NCI-H2171 treated with DMSO at 0.1 percent for 48 hours (cell line): Measurements from ENCODE around the gene SIPA1L3.
"Not testable (repeated sequence)": the region's sequence is repeated elsewhere in the genome, so short reads cannot be mapped to it uniquely, and the experiment has no call there.

Source experiments
- DNase-seq: peaks from one replicate; lab custom pipeline; 2025; lab: John Stamatoyannopoulos, UW

Gene SIPA1L3

DNA sequence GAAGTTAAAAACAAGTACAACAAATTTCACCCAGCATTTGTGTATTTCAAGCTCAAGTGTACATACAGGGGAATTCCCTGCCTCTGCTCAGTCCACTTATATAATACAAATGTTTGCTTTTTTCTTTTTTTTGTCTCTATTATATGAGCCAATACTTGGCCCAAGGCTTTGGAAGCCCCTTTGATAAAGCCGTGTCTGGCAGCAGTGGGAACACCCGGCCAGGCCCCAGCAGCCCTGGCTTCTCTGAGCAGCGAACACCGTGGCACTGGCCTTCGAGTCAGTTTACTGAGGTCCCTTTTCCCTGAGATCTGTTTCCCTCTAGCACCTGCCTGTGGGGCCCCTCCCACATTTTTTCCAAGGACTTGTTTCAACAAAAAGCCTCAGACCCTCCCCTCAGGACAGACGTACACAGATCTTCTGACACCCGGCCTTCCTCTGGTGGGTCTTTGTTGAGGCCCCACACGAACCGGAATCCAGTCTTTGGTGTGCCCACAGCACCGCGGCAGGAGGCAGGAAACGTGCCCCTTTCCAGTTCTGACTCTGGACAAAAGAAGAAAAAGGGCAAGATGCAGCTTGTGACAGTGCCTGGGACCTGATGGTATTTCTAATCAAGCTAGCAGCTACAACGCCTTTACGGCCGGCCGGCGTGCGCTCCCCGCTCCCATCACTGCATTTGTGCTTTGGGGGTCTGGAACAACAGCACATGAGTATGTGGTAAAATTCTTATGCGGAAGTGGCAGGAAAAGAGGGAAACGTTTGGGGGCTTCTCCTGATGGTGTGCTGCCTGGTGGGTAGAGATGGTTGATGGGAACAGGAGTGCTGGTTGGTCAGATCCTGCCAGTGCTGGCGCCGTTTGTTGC, 13.8 kb downstream of the SIPA1L3 start:
- DNase-seq: no peak

DNA sequence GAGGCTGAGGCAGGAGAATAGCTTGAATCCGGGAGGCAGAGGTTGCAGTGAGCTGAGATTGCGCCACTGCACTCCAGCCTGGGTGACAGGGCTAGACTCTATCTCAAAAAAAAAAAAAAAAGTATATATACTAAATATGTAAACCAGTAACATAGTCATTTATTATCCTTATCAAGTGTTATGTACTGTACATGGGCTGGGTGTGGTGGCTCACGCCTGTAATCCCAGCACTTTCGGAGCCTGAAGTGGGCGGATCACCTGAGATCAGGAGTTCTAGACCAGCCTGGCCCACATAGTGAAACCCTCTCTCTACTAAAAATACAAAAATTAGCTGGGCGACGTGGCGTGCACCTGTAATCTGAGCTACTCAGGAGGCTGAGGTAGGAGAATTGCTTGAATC, 17.6 kb downstream of the SIPA1L3 start:
- DNase-seq: not testable (repeated sequence)

DNA sequence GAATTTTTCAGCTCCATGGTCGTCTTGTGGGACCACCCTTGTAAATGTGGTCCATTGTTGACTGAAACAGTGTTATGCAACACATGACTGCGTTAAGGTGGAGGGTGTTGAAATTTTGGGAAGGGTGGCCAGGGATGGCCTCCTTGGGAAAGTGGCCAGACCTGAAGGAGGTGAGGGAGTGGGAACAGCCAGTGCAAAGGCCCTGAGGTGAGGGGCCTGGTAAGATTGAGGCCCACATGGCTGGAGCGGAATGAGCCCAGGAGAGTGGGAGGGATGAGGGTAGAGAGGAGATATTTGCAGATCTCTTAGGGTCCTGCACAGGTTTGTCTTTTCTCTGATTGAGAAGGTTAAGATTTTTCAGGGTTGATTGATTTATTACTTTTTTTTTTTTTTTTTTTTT, 18.2 kb downstream of the SIPA1L3 start:
- no peak for DNase-seq

GRCh38 chr19:37926255-37926654, 19.2 kb downstream of the SIPA1L3 start:
- DNase-seq: no peak

DNA sequence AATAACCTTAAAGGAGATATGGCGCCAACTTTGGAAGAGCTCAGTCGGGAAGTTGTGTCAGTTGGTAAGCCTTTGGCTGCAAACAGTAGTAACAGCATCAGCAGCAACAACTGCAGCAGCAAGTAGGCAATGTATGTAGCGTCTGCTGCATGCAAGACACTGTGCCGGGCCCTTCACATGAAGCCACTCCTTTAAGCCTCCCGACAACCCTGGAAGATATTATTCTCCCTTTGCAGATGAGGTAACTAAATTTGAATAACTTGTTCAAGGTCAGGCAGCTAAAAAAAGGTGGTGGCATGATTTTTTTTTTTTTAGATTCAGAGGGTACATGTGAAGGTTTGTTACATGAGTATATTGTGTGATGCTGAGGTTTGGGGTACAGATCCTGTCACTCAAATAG, 19.7 kb downstream of the SIPA1L3 start:
- DNase-seq: no peak

DNA sequence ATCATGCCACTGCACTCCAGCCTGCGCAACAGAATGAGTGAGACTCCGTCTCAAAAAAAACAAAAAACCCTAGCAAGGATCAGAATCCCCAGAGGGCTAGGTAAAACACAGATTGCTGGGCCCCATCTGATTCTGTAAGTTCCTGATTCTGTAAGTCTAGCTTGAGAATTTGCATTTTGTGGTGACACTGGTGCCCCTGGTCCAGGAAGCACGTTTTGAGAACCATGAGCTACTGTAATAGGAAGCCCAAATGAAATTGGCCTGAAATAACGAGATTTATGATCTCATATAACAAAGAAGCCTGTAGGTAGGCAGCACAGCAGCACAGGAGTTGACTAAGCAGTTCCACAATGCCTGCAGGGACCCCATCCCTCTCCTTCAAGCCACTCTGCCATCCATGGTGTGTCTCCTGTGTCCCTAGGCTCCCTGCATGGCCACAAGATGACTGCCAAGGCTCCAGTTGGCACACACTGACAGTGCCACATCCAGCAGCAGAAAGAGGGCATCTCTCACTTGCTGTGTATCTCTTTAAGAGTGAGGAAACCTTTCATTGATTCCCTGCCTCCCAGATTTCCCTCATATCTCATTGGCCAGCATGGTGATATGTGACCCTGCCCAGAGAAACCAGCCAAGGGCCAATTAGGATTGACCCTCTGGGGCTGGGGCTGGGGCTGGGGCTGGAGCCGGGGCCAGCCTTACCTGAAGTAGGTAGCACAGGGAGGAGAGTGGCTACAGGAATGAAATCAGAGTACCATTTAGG, 21.7 kb downstream of the SIPA1L3 start:
- peak; percentile 45 for DNase-seq

DNA sequence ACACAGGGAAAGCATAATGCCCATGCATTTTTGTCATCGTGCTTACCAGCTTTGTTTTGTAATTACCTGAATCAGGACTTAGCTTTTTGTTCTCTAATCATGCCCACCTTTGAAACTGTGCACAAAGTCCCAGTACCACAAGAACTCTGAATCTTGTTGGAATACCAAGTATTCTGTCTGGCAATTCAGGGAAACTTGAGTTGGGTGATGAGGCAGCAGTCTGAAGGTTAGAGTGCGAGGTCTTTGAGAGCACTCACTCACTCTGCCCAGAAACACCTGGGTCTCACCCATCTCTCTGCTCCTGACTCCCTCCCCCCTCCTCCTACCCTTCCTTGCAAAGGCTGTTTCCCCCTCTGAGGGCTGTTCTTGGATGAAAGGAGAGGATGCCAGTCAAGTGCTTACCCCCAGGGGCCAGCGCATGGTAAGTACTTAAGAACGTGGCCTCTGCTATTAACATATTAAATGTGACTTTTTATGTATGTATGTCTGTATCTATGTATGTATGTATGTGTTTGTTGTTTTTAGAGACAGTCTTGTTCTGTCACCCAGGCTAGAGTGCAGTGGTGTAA, 22.4 kb downstream of the SIPA1L3 start:
- DNase-seq: peak; percentile 14

GRCh38 chr19:37930416-37930815, 23.4 kb downstream of the SIPA1L3 start:
- no peak for DNase-seq

DNA sequence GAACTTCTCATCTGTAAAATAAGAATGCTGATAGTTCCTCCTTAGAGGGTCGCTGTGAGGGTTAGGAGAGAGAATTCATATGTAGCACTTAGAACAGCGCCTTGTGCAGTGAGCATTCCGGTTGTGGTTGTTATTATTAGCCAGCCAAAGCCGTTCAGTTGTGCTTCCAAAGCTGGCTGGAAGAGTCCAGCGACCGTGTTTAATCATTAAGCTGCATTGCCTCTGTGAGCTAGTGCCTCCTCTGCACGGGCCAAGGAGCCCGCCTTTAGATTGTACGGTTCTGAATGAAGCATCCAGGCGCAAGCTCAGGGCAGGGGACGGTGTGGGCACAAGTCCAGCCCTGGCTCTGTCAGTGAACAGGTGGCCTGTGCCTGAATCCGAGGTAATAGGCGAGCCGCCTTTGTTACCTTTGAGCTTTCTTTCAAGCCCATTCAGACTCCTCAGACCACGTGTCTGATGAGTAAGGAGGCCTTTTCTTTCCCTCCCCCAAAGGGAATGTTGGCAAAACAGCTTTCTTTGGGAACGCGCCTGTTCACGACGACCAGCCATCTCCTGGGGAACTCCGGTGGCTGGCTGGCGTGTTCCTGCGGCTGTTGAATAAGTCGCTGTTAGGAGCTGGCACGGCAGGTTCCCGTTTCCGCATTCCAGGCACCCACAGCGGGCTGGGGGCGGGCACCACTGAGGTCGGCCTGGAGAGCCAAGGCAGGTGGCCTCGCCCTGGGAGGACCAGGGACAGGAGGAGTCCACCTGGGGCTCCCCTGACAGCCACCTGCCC, 25.1 kb downstream of the SIPA1L3 start:
- DNase-seq: peak; percentile 80

GRCh38 chr19:37932985-37933936, 26.3 kb downstream of the SIPA1L3 start:
- DNase-seq: peak; percentile 48

DNA sequence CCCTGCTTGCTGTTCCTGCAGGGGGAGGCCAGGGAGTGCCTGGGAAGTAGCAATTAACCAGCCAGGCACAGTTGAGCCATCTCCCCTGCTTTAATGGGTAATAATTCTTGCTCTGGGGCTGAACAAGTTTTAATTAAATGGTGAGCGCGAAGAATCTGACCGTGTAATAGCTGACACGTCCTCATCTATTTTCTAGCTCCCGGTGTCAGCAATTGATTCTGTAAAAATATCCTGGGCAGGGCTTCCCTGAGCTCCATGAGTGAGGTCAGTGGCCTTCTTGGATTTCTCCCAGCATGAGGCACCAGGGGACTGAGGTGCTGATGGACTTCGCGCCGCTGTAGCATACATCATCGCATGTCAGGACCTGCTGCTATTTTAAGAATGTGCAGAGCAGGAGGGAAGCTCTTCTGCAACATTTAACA, 26.9 kb downstream of the SIPA1L3 start:
- DNase-seq: peak; percentile 71

DNA sequence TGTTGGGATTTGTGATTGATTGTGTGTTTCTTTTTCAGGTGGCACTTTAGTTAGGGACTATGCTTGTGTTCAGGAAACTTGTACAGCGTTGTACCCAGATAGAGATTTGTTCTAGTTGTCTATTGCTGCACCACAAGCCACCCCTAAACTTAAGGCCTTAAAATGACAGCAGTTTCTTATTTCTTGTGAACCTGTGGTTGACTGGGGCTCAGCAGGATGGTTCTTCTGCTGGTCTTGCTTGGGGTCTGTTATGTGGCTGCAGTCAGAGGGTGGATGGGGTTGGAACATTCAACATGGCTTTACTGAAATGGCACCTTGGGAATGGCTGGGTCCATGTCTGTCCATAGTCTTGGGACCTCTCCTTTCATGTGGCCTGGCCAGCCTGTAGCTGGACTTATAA, 28.3 kb downstream of the SIPA1L3 start:
- DNase-seq: no peak

- no peak for DNase-seq
Measured at GRCh38 chr19:37936166-37936565, 29.2 kb downstream of the SIPA1L3 start.

- DNase-seq: no peak
Measured at GRCh38 chr19:37936886-37937285, 29.9 kb downstream of the SIPA1L3 start.

- no peak for DNase-seq
Measured at GRCh38 chr19:37938353-37938752, 31.3 kb downstream of the SIPA1L3 start.

DNA sequence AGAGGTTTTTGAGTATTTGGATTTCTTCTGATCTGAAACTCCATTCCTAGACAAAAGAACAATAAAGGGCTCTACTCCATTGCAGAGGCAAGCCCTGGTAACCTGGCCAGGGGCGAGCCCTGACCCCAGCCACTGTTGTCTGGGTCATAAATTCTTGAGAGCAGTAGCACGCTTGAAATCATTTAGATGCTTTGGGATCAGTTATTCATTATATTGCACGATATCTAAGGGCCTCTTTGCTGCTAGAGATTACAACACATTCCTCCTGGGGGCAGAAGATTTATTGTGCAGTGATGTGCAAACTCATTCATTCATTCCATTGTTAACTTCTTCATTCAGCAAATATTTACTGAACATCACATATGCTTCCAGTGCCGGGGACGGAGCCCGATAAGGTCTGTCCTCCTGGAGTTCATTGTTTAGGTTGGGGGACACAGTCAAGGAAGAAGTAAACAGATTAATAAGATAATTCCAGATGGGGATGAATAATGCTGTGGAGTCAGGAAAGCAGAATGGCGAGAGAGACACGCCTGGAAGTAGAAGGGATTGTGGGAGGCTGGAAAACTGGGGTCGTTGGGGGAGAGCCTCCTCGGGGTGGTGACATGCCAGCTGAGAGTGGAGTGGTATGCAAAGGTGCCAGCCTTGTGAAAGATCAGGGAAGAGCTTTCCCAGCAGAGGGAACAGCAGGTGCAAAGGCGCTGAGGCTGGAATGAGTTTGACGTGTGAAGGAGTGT, 34.9 kb downstream of the SIPA1L3 start:
- no peak for DNase-seq

GRCh38 chr19:37942516-37942902, 35.5 kb downstream of the SIPA1L3 start:
- DNase-seq: no peak

DNA sequence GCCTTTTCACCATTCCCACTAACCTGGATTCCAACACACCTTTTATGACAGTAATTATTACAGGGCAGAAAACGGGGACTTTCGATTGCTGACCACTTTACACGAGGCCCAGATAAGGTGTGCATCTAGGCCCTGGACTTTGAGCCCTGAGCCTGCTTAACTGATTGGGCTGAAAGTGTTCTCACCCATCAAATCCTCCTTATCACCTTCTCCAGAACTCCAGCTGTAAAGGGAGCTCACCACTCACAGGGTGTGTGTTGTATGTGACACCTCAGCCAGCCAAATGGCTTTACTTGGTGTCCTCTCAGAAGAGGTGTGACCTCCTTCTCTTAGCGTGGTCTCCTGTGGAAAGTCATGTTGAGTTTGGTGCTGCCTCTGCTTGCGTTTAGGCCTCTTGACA, 36.5 kb downstream of the SIPA1L3 start:
- no peak for DNase-seq

DNA sequence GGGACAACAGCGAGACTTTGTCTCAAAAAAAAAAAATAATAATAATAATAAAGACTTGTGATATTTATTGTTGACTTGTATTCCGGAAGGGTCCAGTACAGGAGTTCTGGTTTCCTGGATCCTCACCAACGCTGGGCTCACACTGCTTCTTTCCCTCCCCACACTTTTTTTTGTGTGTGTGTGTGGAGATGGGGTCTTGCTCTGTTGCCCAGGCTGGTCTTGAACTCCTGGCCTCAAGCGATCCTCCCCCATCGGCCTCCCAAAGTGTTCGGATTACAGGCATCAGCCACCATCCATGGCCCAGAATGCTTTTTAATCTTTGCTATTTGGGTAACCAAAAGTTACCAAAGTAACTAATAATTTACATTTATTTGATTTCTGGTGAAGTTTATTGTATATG, 39.1 kb downstream of the SIPA1L3 start:
- no peak for DNase-seq

DNA sequence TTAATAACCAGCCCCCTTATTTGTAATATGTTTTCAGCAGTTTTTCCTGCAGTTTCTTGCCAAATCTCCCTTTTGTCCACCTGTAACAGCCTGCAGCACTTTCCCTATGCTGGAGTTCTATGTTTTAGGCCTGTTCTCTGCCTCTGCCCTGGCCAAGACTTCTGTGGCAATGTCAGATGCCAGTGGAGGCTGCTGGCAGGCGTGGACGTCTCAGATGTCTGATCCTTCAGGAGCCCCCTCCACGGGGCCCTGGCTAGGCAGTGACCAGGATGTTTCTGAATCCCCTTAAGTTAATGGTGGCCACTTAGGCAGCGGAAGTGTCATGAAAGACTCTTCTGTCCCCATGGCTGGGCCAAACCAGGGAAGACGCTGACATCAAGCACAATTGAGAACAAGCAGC, 40.8 kb downstream of the SIPA1L3 start:
- no peak for DNase-seq
